GM18507 (cell line): Measurements from ENCODE around the gene MSTN.
A peak's percentile ranks its signal among the peaks of the same experiment; 100 is the strongest.
"Not testable (repeated sequence)": the region's sequence is repeated elsewhere in the genome, so short reads cannot be mapped to it uniquely, and the experiment has no call there.

Experiments used
- DNase-seq: peaks from one replicate; pipeline ENCODE4 v3.0.0; 2011; ENCODE audit warnings: low read depth; ENCODE audit not compliant: insufficient read length; ENCODE audit errors: extremely low spot score
- FAIRE-seq: peaks from 2 replicates; lab custom pipeline; 2011; peaks lifted over from hg19 to GRCh38; lab: Jason Lieb, UNC

The MSTN gene

DNA sequence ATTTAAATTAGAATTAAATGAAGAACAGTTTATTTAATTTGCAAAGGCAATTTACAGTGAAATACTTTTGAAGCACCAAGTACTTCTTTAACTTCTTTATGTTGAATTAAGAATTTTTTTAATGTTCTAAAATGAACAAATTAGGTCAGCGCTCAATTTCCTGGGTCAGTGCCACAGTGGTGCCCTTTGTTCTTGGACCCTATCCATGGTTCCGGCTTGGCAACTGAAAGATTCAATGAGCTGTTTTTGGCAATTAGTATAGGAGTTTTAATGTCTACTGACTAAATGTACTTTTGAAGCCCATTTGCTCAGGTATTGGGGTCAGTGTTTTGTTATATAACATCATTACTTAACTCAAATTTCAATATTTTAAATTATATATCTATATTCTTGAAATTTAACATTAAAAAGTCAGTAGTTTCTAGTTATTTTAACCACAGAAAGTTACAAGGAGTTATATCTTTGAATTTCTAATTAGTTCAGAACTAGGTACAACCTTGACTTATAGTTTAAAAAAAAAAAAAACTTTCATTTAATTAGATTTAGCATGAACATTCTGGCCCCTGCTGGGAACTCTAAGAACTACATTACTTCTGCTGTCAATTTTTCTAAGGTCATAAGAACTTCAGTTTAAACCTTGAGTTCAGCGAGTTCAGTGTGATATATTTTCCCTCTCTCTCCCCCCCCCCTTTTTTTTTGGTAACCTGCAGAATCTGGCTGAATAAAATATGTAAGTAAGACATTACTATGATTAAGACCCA lies 7.6 kb upstream of the MSTN start:
- DNase-seq (no peak), FAIRE-seq (peak; percentile 82)

DNA sequence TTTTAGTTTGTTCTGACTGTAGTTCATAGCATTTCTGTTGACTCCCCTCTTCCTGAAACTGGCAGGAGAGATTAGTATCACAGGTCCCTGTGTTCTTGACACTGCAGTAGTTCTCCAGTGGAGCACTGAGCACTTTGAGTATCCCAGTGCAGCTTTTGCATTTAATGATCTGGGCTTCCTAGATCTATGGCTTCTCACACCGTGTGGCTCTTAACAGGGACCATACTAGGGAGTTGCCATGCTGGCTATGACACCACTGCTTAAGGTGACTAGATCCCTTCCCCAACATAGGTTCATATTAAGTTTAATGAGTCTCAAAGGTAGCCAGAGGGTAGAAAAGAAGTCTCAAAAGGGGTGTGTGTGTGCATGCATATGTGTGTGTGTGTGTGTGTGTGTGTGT lies 6.2 kb upstream of the MSTN start:
- no peak for FAIRE-seq

DNA sequence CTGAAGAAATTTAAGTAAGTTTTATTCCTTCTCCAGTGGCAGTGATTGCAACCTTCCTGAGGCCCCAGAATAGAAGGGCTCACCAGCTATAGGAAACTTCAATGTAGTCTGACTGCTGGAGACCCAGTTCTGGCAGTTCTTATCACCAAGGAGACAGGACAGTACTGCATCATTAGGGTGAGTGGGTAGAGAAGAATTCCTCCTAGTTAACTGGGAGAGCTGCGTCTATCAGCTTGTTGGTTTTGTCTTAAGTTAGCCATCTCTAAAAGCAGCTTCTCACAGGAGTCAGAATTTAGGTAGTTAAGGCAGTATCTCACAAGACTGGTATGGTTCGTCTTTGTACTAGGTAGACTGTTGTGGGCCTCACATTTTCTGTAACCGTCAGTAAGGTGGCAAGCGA lies 3.3 kb upstream of the MSTN start:
- FAIRE-seq (no peak), DNase-seq (no peak)

More for the DNA sequence above, 6.2 kb upstream of the MSTN start:
- no peak for DNase-seq

DNA sequence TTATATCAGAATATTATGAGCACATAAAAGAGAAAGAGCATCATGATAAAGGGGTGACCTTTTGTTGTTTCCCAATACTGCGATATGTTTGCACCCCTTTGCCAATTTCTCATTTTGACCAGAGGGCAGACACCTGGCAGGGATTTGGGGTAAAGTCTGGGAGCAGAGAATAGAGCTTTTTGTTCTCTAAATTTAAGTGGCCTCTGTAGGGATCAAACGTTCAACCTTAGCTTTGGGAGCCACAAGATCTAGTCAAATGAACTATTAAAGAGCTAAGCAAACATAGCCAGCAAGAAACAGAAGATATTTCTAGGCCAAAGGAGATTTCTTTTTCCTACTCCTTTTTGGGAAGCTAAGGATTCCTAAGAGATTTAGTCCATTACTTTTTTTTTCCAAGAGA lies 1.1 kb upstream of the MSTN start:
- DNase-seq (no peak), FAIRE-seq (no peak)

DNA sequence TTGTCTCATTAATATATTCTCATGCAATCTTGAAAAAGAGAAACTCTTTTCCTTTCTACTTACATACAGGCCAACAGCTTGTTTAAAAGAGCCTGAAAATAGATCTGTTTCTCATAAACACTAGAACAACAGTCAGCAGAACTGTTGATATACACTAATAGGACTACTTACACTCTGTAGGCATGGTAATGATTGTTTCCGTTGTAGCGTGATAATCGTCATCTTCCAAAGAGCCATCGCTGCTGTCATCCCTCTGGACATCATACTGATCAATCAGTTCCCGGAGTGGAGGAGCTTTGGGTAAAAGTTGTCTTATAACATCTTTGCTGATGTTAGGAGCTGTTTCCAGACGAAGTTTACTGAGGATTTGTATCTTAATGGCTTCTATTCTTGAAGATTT lies 476 bp downstream of the MSTN start:
- FAIRE-seq (no peak), DNase-seq (no peak)

DNA sequence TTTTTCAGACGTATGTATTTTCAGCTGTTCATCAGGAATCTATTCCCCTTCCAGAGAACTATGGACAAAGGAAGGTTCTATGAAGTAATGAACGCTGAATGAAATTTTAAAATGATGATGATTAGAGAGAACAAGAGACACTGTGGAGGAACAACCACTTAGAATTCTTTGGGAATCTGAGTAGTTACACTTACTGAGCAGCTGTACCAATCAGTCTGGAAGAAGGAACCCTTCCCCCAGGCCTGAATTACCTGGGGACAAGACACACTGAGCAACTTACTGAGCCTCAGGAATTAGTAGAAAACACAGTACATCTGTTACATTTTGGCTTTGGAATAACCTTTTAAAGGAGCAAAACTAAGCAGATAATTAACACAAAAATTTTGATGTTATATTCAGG lies 1.9 kb downstream of the MSTN start:
- no peak for FAIRE-seq
- DNase-seq, result no peak

DNA sequence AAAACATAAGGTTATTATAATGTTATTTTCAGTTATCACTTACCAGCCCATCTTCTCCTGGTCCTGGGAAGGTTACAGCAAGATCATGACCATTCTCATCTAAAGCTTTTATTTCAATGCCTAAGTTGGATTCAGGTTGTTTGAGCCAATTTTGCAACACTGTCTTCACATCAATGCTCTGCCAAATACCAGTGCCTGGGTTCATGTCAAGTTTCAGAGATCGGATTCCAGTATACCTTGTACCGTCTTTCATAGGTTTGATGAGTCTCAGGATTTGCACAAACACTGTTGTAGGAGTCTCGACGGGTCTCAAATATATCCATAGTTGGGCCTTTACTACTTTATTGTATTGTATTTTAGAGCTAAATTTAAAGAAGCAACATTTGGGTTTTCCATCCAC lies 2.5 kb downstream of the MSTN start:
- no peak for DNase-seq
- no peak for FAIRE-seq

DNA sequence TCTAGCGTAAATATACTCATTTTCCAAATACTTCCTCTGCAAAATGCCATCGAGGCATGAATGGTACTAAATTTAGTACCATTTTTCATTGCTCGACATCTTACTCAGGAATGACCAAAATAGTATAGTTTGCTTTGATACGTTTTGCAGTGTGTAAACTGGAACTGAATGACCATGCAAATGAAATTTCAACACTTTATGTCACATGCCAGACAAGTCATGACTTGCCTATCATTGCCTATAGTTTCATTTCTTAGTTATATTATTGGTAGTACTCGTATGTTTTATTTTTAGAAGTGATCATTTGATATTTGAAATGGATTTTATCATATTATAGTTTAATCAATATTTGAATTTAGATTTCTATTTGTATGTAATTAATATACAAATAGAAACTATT lies 9.1 kb downstream of the MSTN start:
- FAIRE-seq, result no peak

DNA sequence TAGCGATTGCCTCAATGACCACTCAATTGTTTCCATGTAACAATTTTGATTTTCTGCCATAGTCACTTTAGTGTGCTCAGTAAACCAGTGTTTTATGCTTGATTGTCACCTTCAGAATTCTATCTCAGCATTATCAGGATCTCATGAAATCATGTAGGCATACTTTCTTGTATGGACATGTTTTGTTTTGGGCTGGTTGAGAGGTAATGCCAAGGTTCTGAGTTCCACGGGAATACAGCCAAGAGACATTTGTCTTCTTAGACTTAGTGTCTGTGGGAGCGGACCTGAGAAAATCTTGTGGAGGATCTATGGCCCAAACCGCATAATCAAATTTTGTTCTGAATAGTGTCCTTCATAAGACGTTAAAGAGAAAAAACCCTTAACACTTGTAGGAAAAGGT lies 10.2 kb downstream of the MSTN start:
- DNase-seq (no peak), FAIRE-seq (no peak)

More for the DNA sequence above, 9.1 kb downstream of the MSTN start:
- no peak for DNase-seq

DNA sequence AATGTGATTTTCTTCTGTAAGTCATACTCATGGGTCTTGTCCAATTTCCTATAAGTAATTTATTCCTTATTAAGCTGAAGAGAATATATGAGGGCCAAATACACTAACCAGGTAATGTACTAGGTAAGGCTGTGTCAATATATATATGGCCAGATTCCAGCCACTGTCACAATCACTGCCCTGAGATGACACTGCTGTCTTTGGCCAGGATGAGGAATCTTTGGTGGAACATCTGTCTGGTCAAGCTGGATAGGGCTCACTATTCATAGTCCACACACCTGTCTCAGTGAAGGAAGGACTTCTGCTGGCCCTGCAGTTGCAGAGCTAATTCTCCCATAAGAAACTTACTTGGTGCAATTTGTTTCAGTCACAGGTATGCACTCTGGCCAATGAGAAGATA lies 11.3 kb downstream of the MSTN start:
- no peak for FAIRE-seq
- DNase-seq, result no peak

DNA sequence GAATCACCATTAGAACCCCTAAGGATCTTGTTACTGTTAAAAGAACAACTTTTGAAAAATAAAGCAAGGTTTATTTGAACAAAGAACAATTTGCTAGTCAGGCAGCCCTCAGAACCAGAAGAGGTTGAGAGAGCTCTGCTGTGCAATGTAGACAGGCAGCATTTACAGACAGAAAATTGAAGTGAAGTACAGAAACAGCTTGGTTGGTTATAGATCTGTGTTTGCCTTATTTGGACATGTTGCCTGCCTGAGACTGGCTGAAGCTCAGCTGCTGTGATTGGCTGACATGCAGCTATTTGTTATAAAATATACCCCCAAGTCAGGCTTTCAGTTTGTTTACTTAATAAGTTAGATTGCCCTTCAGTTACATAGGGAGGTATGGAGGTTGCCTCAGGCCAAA lies 12.5 kb downstream of the MSTN start:
- DNase-seq (no peak), FAIRE-seq (no peak)

DNA sequence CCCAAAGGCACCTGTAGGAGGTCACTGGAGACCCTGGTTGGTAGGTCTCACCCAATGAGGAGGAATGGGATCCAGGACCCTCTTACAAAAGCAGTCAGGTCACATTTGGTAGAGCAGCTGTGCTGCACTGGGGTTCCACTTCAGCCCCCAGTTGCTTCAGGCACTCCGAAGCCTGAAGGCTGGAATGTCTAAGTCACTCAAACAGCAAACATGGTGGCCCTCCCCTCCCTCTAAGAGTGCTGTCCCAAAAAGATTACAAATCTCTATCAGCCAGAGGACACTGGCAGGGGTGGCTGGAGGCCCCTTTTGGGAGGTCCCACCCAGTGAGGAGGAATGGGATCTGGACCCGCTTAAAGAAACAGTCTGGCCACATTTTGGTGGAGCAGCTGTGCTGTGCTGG lies 17.7 kb downstream of the MSTN start:
- FAIRE-seq (no peak), DNase-seq (no peak)

DNA sequence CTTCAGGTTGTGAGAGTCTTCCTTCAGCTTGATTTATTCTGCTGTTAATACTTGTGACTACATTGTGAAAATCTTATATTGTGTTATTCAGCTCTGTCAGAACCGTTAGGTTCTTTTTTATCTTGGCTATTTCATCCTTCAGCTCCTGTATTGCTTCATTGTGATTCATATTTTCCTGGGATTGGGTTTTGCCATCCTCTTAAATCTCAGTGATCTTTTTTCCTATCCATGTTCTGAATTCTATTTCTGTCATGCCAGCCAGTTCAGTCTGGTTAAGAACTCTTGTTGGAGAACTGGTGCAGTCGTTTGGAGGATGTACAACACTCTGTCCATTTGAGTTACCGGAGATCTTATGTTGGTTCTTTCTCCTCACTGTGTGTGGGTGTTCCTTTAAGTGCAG lies 19.1 kb downstream of the MSTN start:
- no peak for DNase-seq
- no peak for FAIRE-seq

DNA sequence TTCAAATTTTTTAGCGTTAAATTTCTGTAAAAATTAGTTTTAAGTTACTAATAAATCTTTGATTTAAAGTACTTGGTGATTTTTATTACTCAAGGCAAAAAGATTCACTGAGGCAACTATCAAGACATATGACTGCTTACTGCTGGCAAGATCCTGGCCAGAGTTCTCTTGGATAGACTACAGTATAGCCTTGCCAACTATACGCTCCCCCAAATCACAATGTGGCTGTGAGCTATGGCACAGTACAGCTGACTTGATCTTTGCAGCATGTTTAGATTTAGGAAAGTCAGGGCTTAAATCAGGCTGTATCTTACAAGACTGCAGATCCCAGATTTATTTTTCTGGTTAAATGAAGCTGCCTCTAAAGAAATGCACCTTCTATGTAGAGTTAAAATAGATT lies 26.5 kb downstream of the MSTN start:
- FAIRE-seq (no peak), DNase-seq (no peak)

DNA sequence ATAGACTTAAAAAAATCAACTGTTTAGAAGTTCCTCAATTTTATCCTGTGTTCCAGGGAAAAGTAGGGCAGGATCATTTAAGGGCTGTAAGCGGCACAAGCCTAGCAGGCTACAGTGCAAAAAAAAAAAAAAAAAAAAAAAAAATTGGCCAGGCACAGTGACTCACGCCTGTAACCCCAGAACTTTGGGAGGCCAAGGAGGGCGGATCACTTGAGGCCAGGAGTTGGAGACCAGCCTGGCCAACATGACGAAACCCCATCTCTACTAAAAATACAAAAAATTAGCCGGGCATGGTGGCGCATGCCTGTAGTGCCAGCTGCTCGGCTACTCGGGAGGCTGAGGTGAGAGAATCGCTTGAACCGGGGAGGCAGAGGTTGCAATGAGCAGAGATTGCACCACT lies 28.1 kb downstream of the MSTN start:
- not testable (repeated sequence) for FAIRE-seq

DNA sequence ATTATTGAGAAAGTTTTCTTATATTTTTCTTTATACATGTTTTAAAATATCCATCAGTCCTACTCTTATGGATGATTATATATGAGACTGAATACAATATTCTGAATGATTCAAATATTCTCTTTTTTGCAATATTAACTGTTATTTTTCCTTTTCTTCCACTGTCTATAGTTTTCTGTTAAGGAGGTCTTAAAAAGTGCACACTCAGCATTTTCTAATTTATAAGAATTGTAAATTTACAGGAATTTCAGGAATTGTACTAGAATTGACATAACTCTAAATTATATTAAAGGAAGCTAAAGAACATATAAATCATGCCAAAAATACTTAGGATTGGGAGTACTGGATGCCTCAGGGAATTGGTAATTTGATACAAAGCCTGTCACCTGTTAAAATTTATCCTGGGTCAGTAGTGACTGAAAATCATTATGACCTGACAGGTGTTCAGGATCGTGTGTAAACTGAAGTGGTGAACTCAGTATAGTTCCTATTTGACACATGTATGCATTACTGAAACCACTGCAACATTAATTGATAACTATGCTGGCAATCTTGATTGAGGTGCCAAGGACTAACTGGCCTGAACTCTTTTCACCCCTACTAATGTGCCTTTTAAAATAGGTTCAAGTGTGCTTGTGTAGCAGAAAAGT lies 30.4 kb downstream of the MSTN start:
- FAIRE-seq, result no peak
- no peak for DNase-seq

More for the DNA sequence above, 28.1 kb downstream of the MSTN start:
- not testable (repeated sequence) for DNase-seq

DNA sequence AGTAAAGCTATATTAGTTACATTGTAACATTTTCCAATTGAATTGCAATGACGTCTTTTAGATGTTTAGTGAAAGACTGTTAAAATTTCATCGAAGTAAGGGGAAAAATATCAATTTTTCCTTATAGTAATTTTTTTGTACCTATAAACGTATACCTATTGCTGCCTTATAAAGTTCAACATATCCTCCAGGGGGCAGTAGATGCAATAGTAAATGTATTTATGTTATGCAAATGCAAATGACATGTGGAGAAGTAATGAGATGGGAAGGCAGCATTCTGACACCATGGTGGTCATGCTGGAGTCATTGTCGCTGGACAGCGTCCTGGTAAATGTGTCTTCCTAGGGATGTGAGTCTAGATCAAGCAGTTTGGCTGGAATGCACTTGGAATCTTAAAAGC lies 38.7 kb downstream of the MSTN start:
- FAIRE-seq (peak; percentile 26), DNase-seq (no peak)

DNA sequence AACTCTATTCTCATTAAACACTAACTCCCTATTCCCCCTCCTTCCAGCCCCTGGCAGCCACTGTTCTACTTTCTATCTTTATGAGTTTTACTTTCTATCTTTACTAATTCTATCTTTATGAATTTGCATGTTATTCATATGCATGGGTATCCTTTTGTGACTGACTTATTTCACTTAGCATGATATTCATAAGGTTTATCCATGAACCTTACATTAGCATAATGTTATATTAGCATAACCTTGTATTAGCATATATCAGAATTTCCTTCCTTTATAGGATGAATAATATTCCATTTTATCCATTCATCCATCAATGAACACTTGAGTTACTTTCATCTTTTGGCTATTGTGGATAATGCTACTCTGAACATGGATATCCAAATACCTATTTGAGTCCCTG lies 41.8 kb downstream of the MSTN start:
- no peak for FAIRE-seq
- no peak for DNase-seq

DNA sequence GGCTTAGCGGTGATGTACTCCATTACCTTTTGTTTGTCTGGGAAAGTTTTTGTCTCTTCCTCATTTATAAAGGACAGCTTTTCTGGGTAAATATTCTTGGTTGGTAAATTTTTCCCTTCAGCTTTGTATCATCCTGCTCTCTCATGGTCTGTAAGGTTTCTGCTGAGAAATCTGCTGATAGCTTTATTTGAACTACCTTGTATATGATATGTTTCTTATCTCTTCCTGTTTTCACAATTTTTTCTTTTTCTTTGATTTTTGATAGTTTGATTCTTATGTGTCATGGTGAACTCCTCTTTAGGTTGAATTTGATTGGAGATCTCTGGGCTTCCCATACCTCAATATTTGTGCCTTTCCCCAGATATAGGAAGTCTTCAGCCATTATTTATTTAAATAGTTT lies 44.7 kb downstream of the MSTN start:
- FAIRE-seq (no peak), DNase-seq (no peak)

DNA sequence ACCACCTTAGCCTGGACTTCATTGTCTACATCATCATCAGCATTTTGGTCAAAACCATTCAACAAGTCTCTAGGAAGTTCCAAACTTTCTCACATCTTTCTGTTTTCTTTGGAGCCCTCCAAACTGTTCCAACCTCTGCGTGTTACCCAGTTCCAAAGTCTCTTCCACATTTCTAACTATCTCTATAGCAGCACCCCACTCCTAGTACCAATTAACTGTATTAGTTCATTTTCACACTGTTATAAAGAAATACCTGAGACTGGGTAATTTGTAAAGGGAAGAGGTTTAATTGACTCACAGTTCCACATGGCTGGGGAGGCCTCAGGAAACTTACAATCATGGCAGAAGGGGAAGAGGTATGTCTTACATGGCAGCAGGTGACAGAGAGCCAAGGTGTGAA lies 46.6 kb downstream of the MSTN start:
- FAIRE-seq, DNase-seq: not testable (repeated sequence)
